ENCODE measurements around the gene FSTL5. TPM values are rescaled to one million over a fixed set of nuclear protein-coding genes. Genes with fewer than 3 reads are reported as not detected.

Gene FSTL5
- total RNA-seq, 1 experiment from 2014 or later, result not detected

DNA sequence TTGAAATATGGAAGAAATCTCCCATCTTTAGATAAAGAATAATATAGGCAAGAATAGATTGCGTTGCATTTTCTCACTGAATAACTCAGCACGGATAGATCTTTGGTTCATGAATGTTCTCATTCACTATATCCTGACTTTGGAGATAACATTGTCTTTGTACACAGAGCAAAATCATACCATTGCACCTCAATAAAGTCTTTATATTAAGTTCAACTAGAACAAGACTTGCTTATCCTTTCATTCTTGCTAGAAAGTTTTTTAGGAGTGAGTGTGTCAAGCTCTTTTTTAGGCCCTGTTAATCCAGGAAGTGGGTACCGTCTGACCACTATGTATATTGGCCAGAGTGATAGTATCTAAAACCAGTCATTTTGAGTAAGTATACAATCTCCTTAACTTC, 658.7 kb downstream of the FSTL5 start:
- no peak overlapping the region for H2AFZ ChIP-seq (ENCODE audit: low read length)
- Mint-ChIP-seq H3K4me1 (no peaks in the 10 kb centered on the region), H3K4me3 (no peak overlapping the region), H3K27ac (no peak overlapping the region), H3K9me3 (no peaks in the 10 kb centered on the region), H3K27me3 (ENCODE audit: low read depth) (no peaks in the 10 kb centered on the region), H3K36me3 (ENCODE audit: insufficient read depth in 1 of 3, low read depth in 3 of 3) (no peaks in the 10 kb centered on the region)
- no peaks in the 10 kb centered on the region for H3K9me3 ChIP-seq (ENCODE audit: control insufficient read depth, low read depth, low read length)
- no peaks in the 10 kb centered on the region for H3K79me1 ChIP-seq (ENCODE audit: insufficient read depth, low read depth, low read length, poor library complexity, severe bottlenecking)
- H3K27me3 ChIP-seq (ENCODE audit: insufficient read depth, low read length), result no peaks in the 10 kb centered on the region
- H3K4me2 ChIP-seq (ENCODE audit: insufficient read depth, insufficient read length, low read length), result no peak overlapping the region
- no peak overlapping the region for H2AK5ac ChIP-seq (ENCODE audit: insufficient read length, low read length)
- WGBS (ENCODE audit: extremely low coverage, insufficient read length, low lambda C conversion rate), result no CpG with 5 or more reads among the region's 3 CpGs
- no peak overlapping the region for H2BK20ac ChIP-seq (ENCODE audit: low read depth, low read length, poor library complexity, severe bottlenecking)
- H3K4me1 ChIP-seq (ENCODE audit: insufficient read depth, low read length), result no peaks in the 10 kb centered on the region
- H3K79me2 ChIP-seq (ENCODE audit: insufficient read depth, low read length), result no peaks in the 10 kb centered on the region
- H3K27ac ChIP-seq (ENCODE audit: insufficient read length, low read depth, low read length), result no peak overlapping the region
- no peak overlapping the region for H2BK120ac ChIP-seq (ENCODE audit: low read depth, low read length, poor library complexity, severe bottlenecking)
- H2BK15ac ChIP-seq (ENCODE audit: low read depth, low read length), result no peak overlapping the region
- H4K8ac ChIP-seq (replicated peaks; ENCODE audit: insufficient read length, low read depth, low read length), result no peak overlapping the region
- H4K5ac ChIP-seq (ENCODE audit: insufficient read length, low read depth, low read length), result no peak overlapping the region
- no peak for DNase-seq
- TF ChIP-seq CTCF (conservative IDR thresholded peaks at IDR 0.05), result no peak
- no peak overlapping the region for H2BK12ac ChIP-seq (ENCODE audit: insufficient read length, low read depth, low read length)
- no peak overlapping the region for H3T11ph ChIP-seq (ENCODE audit: low read length)
- H3K56ac ChIP-seq (ENCODE audit: insufficient read length, low read depth, low read length), result no peak overlapping the region
- no peak overlapping the region for H3K18ac ChIP-seq (ENCODE audit: insufficient read length, low read depth, low read length)
- no peak overlapping the region for H4K91ac ChIP-seq (ENCODE audit: insufficient read length, low read depth, low read length)
- no peak overlapping the region for H3K9ac ChIP-seq (ENCODE audit: extremely low read depth, insufficient read length, low read length)
- no peak overlapping the region for H3K14ac ChIP-seq (ENCODE audit: insufficient read depth, low read length)
- H4K20me1 ChIP-seq (ENCODE audit: control insufficient read depth, insufficient read depth, insufficient read length), result no peaks in the 10 kb centered on the region
- no peak overlapping the region for H3K23ac ChIP-seq (ENCODE audit: insufficient read length, low read depth, low read length)
- no peaks in the 10 kb centered on the region for H3K23me2 ChIP-seq (ENCODE audit: insufficient read length, low read depth, low read length, poor library complexity, severe bottlenecking)
- no peak overlapping the region for H3K4ac ChIP-seq (ENCODE audit: low read depth, low read length)
- H2BK5ac ChIP-seq (ENCODE audit: insufficient read length, low read length), result no peak overlapping the region

All from H9 (cell line).